HL-60 (cell line): Measurements from ENCODE around the gene APOC1.
A peak's percentile ranks its signal among the peaks of the same experiment; 100 is the strongest.

Source experiments
- DNase-seq, 2 experiments: peaks; one replicate each; pipeline ENCODE4 v3.0.0-alpha.2; 2010 to 2020; ENCODE audit warnings: low read depth in 1 of 2, low spot score in 1 of 2
- H3K27ac ChIP-seq: fragments of 250-450 bp; sonication (Bioruptor Pico); replicated peaks from 2 replicates; pipeline ENCODE4 v1.5.1; 2020; ENCODE audit warnings: mild to moderate bottlenecking, moderate library complexity
- H3K27me3 ChIP-seq: fragments of 250-450 bp; sonication (Bioruptor Pico); 2 replicates; pipeline ENCODE4 v1.5.1; 2021; ENCODE audit warnings: mild to moderate bottlenecking, moderate library complexity; ENCODE audit not compliant: insufficient read depth, poor library complexity, severe bottlenecking
- H3K4me3 ChIP-seq: replicated peaks from 2 replicates; pipeline ENCODE4 v1.5.1; 2011; ENCODE audit warnings: mild to moderate bottlenecking, control low read depth, low read length; ENCODE audit not compliant: insufficient read depth
- GABPA ChIP-seq: IDR thresholded peaks from 2 replicates; pipeline ENCODE4 v1.6.1; 2012; ENCODE audit warnings: low read depth
- POLR2AphosphoS5 ChIP-seq: IDR thresholded peaks from 2 replicates; pipeline ENCODE4 v1.6.1; 2012; ENCODE audit warnings: low read depth
- SPI1 ChIP-seq: IDR thresholded peaks from 2 replicates; pipeline ENCODE4 v1.6.1; 2012; ENCODE audit warnings: low read depth, mild to moderate bottlenecking, borderline replicate concordance
- TF ChIP-seq, protein P1 (sequence below): IDR thresholded peaks from 2 replicates; pipeline ENCODE4 v1.6.1; 2012; ENCODE audit warnings: low read depth; ENCODE audit not compliant: insufficient replicate concordance
- TF ChIP-seq, protein P2 (sequence below): IDR thresholded peaks from one replicate; pipeline ENCODE4 v1.5.1; 2011; ENCODE audit warnings: low read length, control low read depth, inconsistent platforms; ENCODE audit not compliant: insufficient read depth

APOC1 gene

DNA sequence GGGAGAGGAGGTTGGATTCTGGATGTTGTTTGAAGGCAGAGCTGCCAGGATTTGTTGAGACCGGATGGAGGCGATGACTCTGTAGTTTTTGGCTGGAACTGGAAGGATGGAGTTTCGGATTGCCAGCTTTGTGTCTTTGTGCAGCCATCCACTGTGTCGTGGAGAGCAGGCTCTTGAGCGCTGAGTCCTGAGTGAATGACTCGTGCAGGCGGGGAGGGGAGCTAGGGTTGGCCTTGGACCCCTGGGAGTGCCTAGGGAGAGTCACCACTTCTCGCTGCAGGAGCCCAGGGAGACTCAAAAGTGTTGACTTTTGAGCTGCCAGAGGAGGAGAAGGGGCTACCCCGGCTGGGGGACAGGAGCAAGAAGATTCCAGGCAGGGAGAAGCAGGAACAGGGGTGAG, 19.5 kb upstream of the APOC1 start:
- Histone ChIP-seq H3K4me3 (no peak overlapping the region), H3K27me3 (no peaks in the 10 kb centered on the region), H3K27ac (no peak overlapping the region)
- no peak for DNase-seq
- TF ChIP-seq POLR2AphosphoS5 (no peak), GABPA (no peak), SPI1 (no peak)
- TF ChIP-seq, protein P1, sequence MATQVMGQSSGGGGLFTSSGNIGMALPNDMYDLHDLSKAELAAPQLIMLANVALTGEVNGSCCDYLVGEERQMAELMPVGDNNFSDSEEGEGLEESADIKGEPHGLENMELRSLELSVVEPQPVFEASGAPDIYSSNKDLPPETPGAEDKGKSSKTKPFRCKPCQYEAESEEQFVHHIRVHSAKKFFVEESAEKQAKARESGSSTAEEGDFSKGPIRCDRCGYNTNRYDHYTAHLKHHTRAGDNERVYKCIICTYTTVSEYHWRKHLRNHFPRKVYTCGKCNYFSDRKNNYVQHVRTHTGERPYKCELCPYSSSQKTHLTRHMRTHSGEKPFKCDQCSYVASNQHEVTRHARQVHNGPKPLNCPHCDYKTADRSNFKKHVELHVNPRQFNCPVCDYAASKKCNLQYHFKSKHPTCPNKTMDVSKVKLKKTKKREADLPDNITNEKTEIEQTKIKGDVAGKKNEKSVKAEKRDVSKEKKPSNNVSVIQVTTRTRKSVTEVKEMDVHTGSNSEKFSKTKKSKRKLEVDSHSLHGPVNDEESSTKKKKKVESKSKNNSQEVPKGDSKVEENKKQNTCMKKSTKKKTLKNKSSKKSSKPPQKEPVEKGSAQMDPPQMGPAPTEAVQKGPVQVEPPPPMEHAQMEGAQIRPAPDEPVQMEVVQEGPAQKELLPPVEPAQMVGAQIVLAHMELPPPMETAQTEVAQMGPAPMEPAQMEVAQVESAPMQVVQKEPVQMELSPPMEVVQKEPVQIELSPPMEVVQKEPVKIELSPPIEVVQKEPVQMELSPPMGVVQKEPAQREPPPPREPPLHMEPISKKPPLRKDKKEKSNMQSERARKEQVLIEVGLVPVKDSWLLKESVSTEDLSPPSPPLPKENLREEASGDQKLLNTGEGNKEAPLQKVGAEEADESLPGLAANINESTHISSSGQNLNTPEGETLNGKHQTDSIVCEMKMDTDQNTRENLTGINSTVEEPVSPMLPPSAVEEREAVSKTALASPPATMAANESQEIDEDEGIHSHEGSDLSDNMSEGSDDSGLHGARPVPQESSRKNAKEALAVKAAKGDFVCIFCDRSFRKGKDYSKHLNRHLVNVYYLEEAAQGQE, result no peak
- TF ChIP-seq, protein P2, sequence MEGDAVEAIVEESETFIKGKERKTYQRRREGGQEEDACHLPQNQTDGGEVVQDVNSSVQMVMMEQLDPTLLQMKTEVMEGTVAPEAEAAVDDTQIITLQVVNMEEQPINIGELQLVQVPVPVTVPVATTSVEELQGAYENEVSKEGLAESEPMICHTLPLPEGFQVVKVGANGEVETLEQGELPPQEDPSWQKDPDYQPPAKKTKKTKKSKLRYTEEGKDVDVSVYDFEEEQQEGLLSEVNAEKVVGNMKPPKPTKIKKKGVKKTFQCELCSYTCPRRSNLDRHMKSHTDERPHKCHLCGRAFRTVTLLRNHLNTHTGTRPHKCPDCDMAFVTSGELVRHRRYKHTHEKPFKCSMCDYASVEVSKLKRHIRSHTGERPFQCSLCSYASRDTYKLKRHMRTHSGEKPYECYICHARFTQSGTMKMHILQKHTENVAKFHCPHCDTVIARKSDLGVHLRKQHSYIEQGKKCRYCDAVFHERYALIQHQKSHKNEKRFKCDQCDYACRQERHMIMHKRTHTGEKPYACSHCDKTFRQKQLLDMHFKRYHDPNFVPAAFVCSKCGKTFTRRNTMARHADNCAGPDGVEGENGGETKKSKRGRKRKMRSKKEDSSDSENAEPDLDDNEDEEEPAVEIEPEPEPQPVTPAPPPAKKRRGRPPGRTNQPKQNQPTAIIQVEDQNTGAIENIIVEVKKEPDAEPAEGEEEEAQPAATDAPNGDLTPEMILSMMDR, result no peak

DNA sequence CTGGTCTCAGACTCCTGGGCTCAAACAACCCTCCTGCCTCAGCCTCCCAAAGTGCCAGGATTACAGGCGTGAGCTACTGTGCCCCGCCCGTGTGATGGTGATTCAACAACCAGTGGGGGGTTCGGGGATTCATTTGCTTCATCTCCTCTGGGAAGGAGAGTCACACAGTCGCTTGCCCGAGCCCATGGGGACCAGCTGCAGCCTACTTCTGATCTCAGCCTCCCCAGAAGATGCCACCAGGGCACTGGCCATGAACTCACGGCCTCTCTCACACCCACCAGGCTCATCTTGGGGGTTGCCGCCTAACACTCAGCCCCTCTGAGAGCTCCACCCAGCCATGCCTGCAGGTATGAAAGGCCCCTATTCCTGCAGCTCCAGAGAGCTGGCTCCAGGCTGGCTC, 16.6 kb upstream of the APOC1 start:
- Histone ChIP-seq H3K4me3 (no peak overlapping the region), H3K27me3 (no peaks in the 10 kb centered on the region), H3K27ac (0 out of 2 replicates have a peak overlapping the region, but pooled peaks have one; percentile 2)
- no peak for DNase-seq
- TF ChIP-seq SPI1 (no peak), GABPA (no peak), POLR2AphosphoS5 (no peak; the same call in 1 of the 2 replicates)
- TF ChIP-seq, protein P2, result no peak
- TF ChIP-seq, protein P1, result no peak

DNA sequence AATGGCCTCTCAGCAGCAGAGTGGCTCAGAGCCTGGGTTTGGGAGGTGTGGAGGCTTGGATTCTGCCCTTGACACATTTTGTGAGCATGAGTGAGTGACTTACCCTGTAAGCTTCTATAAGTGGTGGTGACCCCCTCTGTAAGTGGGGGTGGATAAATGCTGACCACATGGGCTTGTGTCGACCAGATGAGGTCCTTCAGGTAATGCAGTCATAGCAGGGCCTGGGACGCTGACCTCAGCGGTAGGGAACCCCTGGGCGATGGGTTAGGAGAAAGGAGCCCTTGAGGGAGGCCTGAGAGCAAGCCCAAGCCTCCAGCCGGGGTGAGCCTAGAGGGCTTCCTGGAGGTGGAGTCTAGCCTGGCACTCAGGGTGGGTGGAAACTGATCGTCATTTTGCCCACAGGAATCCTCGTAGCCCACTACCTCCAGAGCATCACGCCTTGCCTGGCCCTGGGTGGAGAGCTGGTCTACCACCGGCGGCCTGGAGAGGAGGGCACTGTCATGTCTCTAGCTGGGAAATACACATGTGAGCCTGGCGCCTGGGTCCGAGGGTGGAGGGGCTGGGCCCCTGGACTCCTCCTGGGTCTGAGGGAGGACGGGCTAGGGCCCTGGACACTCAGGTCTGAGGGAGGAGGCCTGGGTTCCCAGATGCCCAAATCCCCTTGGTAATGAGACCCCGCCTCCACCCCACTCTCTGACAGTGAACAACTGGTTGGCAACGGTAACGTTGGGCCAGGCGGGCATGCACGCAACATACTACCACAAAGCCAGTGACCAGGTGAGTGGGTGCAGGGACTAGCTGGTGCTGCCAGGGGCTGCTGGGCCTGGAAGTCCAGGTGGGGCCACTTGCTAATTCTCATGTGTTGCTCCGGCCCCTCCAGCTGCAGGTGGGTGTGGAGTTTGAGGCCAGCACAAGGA, 13.8 kb upstream of the APOC1 start:
- Histone ChIP-seq H3K4me3 (no peak overlapping the region), H3K27ac (no peak overlapping the region), H3K27me3 (peaks cover 7% of the 10 kb centered on the region)
- TF ChIP-seq, protein P1, result no peak
- peak; percentile 59; the same call in 1 of the 2 replicates for TF ChIP-seq POLR2AphosphoS5
- DNase-seq, result no peak
